GM18526 (cell line): ENCODE measurements around the gene MAPK6.

Source experiments
- POLR2A ChIP-seq: IDR thresholded peaks from 3 replicates; pipeline ENCODE4 v1.6.1; 2011; ENCODE audit not compliant: insufficient read length; ENCODE audit errors: extremely low read depth

The MAPK6 gene

DNA sequence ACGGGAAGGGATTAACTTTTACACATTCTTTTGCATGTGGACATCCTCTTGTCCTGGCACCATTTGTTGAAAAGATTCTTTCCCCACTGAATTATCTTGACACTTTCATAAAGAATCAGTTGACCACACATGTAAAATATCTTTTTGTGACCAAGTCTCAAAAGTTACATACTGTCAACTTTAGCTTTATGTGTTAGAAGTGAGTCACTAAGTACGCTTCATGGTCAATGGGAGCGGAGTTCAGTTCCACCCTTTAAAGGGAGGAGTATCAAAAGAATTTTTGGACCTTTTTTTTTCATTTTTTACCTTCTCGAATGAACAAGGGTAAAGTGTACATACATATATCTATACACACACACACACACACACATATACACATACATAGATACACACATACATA is 35.4 kb downstream of the MAPK6 start:
- no peak for TF ChIP-seq POLR2A

DNA sequence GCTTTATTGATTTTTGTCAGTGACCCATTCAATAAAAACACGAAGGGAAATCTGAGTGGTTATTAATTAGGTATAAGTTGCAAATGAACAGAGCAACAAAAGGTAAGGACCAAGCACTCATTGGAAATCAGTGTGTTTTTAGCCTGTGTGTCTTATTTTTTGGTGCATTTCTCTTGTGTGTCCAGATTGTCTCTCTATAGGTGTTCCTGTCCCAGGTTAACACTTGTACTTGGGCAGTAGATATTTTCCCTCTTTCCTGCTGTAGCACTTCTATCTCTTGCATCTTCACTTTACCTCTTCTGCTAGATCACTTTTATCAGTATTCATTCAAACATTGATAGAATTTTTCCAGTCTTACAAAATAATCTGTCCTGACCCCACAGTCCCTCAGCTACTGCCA is 37.0 kb downstream of the MAPK6 start:
- TF ChIP-seq POLR2A = no peak

DNA sequence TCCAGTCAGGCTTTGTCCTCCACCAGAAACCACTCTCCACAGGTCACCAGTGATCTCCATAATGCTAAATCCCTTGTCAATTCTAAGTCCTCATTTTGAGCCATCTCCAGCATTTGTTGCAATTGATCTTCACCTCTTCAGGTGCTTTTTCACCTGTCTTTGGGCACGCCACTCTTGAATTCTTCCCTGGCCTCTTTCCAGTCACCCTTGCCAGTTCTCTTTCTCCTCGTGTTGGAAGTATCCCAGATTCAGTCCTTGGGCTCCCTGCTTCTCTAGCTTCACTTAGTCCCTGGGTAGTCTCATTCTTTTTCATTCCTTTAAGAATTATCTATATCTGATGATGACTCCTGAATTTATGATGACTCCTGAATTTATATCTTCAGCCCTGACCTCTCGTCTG is 37.5 kb downstream of the MAPK6 start:
- TF ChIP-seq POLR2A = no peak

DNA sequence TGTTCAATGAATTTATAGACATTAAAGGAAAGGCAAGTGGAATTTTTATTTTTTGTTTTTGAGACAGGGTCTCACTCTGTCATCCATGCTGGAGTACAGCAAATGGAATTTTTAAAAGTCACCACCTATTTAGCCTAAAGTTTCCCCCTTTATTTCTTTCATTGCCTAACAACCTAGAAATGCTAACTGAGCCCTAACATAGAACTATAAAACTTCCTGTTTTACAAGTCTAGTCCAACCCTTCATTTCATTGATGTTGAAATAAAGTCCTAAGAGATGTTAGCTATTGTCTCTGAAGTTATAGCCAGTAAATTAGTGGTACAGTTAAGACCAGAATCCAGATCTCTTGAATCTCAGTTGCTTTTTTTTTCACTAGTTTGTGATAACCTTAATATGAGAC is 39.0 kb downstream of the MAPK6 start:
- no peak for TF ChIP-seq POLR2A

GRCh38 chr15:52060501-52060900 is 41.5 kb downstream of the MAPK6 start:
- TF ChIP-seq POLR2A = no peak

DNA sequence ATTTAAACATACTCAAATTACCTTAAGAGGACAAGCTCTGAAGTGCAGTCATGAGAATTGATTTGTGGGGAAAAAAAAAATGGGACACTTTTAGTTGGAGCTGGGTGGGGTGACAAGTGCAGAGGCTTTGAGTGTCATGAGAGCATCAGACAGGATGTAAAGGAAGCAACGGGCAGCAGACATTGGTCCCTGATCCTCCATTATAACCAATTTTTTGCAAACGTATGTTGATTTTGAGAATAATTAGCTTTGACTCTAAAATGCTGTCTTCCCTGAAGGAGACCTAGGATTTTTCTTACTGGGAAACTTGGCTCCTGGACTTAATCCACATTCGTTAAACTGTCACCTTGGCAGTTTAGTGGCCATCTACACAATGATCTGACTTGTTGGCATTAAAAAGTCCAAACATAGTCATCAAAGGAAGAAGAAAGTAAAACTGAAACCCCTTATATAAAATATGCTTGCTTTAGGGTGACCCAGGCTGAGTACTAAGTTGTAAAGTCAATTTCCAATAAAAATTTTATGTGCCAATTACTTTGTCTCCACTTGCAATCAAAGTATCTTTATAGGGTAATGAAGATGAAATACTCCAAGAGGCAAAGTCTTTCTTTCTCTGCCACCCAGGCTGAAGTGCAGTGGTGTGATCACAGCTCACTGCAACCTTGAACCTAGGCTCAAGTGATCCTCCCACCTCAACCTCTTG is 48.0 kb downstream of the MAPK6 start:
- no peak for TF ChIP-seq POLR2A

GRCh38 chr15:52067545-52067926 is 48.5 kb downstream of the MAPK6 start:
- no peak for TF ChIP-seq POLR2A

- TF ChIP-seq POLR2A = no peak
Observed at GRCh38 chr15:52068004-52068615, 49.1 kb downstream of the MAPK6 start.

DNA sequence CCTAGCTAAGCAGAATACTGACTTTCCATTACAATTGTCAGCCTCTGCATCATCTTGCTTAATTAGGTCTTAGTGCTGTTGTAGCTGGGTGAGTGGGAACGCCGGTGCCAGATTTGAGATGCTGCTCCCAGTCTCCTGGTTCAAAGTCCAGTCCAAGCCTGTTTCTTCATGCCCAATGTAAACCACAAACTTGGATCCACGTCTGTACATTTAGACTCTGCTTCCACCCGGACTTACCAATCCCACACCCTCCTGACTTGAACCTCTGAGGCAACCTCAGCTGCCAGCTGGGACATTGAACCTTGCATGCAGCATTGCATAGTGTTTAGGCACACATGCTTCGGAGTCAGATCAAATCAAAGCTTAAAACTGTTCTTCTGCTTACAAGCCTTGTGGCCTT is 50.5 kb downstream of the MAPK6 start:
- no peak for TF ChIP-seq POLR2A

DNA sequence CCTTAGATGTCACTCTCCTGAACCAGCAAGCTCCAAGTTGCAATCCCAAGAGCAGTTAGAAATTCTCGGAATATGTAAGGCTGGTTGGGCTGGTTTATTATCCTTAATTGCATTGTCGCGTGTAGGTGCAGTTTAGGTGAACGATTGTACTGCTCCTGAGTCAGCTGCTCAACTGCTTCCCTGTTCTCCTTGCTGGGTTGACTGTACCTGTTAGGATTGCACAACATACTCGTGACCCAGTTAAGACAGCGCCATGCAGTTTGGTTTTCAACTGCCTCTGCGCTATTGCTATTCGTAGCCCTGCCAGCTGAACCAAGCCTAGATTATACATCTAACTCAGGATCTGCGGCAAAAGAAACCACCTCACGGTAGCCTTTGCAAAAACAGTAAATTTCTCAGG is 52.6 kb downstream of the MAPK6 start:
- TF ChIP-seq POLR2A = no peak

GRCh38 chr15:52076889-52077781 is 58.1 kb downstream of the MAPK6 start:
- no peak for TF ChIP-seq POLR2A

DNA sequence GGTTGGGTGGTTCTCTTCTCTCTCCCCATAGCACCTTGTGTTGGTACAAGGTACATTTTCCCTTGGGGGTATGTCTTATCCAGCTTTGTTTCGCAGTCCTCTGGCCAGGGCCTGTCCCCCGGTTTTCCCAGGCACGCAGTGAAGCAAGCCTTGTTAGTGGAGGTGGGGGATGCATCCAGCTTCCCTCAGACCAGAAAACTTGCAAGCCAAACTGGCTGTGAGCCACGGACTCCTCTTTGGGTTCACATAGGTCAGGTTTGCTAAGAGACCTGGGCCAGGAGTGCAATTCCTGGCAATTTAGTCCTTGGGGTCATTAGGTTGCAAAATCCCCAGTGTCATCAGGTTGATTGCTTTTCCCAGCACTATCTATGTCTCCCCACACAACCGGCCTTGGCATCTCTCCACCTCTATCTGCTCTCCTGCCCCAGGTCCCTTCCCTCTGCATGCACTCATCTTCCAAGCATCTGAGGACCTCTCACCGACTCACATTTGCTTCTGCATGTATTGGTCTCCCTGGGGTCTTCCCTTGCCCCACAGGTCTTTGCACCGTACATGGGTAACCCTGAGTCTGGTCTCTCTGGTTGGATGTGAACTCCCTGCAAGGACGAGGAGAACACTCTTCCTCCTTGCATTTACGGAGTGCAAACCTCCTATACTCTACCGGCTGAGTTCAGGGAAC is 59.3 kb downstream of the MAPK6 start:
- no peak for TF ChIP-seq POLR2A

GRCh38 chr15:52078876-52079700 is 60.1 kb downstream of the MAPK6 start:
- no peak for TF ChIP-seq POLR2A

GRCh38 chr15:52080031-52080430 is 61.0 kb downstream of the MAPK6 start:
- no peak for TF ChIP-seq POLR2A
